Measurements from ENCODE around the gene IFNA14. TPM values are rescaled to one million over a fixed set of nuclear protein-coding genes. Genes with fewer than 3 reads are reported as not detected.
"Not testable (repeated sequence)": the region's sequence is repeated elsewhere in the genome, so short reads cannot be mapped to it uniquely, and the experiment has no call there.

Gene IFNA14
- total RNA-seq, 2 donors from 2014 or later: not detected

DNA sequence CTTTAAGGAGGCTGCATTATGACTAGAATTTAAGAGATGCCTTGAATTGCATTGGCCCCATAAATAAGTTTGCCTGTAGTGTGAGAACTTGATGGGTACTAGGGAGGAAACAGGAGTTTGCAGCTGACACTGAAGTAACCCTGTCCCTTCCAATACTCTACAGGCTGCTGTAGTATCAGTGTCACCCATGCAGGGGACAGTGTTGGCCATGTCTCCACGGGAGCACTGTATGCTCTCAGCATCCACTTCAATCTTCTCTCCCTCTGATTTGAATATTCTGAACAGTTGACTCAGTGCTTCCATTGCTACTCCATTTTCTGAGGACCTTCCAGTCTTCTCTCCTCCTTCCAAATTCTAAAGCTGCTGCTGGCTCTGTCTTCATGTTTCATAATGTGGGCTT lies 11.4 kb upstream of the IFNA14 start:
- Mint-ChIP-seq H3K4me1 (peaks cover 7% of the 10 kb centered on the region), H3K4me3 (no peak overlapping the region), H3K27me3 (peaks cover 41% of the 10 kb centered on the region), H3K36me3 (ENCODE audit: low read depth) (no peaks in the 10 kb centered on the region), H3K27ac (no peak overlapping the region)
- DNase-seq: no peak
- no peak for ATAC-seq
- no peaks in the 10 kb centered on the region for H3K9me3 ChIP-seq (ENCODE audit: control insufficient read depth, low read length, poor library complexity, severe bottlenecking)

DNA sequence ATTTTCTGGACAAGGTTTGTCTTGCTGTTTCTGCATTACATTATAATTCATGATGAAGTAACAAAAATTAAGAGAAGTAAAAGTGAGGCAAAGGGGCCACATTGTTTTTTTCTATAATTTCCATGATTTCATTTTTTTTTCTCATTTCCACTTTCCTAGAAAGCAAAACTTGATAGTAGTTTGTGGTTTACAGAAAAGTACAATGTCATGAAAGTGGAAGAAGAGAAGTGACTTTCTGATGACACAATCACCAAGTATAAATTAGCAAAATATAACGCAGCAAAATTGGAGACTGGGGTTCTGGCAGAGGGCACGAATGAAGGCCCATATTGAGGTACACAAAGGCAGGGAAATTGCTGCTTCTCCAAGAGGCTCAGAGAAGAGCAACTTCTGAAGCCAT lies 5.0 kb upstream of the IFNA14 start:
- Mint-ChIP-seq H3K27ac (no peak overlapping the region), H3K4me3 (no peak overlapping the region), H3K27me3 (peaks cover 39% of the 10 kb centered on the region), H3K36me3 (ENCODE audit: low read depth) (no peaks in the 10 kb centered on the region), H3K4me1 (no peaks in the 10 kb centered on the region)
- ATAC-seq (no peak), DNase-seq (no peak)
- H3K9me3 ChIP-seq (ENCODE audit: control insufficient read depth, low read length, poor library complexity, severe bottlenecking): no peaks in the 10 kb centered on the region

DNA sequence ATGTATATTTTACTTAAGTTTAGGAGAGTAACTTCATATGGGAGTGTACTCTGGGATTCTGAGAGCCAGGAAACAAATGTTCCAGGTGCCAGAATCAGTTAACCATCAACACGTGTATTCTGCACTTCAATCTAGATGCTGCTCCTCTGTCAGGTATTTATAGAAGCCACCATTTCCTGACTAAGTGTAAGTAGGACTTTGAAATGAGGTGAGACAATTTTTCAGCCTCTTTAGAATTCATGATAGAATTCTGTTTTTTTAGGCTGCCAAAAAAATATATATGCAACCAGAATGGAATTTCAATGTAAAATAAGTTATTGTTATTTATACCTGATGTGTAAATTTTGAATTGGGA lies 3.5 kb downstream of the IFNA14 start:
- not testable (repeated sequence) for H3K36me3 Mint-ChIP-seq (ENCODE audit: low read depth); H3K9me3 ChIP-seq (ENCODE audit: control insufficient read depth, low read length, poor library complexity, severe bottlenecking); ATAC-seq; DNase-seq
- H3K4me1 Mint-ChIP-seq: peaks cover 11% of the 10 kb centered on the region
- H3K27me3 Mint-ChIP-seq: peaks cover 15% of the 10 kb centered on the region
- peak overlapping the region; percentile 49 for H3K4me3 Mint-ChIP-seq
- H3K27ac Mint-ChIP-seq: peak overlapping the region; percentile 84

DNA sequence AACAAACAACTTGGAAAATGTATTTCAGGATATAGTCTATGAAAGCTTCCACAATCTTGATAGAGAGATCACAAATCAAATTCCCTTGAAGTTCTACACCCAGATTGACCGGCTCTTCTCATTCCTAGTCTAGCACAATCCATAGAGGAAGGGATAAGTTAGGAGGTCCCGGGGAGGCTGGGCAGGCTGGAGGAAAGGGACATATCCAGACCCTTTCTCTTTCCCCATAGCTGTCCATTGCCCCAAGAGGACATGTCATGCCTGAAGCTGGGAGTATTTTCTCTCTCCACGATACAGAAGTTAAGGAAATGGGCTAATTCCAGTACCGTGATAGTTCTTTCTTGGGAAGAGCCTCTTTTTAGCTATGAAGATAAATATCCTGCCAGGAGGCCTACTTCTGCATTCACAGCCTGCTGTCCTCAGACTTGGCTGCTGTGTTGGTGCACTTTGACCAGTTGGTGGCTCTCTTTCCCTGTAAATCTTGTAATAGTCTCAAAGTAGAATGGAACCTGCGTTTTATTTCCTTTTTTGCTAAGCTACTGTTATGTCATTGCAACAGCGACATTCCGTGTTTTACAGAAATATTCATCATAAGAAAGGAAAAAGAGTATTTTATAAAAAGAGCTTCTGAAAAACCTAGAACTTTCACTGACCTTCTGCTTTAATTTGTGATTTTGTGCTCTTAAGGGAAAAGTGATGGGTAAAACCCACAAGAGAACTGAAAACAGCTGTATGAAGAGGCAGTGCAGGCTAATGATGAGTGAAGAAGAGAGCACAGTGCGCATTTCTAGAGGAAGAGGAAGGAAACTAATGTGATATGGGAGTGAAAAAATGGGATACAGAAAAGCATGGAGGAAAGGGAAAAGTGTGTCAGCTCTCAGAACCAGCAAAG lies 4.1 kb downstream of the IFNA14 start:
- peaks cover 15% of the 10 kb centered on the region for H3K4me1 Mint-ChIP-seq
- DNase-seq; H3K9me3 ChIP-seq (ENCODE audit: control insufficient read depth, low read length, poor library complexity, severe bottlenecking); H3K36me3 Mint-ChIP-seq (ENCODE audit: low read depth): not testable (repeated sequence)
- H3K27me3 Mint-ChIP-seq: peaks cover 18% of the 10 kb centered on the region
- H3K4me3 Mint-ChIP-seq: peak overlapping the region; percentile 49
- peak overlapping the region; percentile 84 for H3K27ac Mint-ChIP-seq
- ATAC-seq: peak; percentile 73

DNA sequence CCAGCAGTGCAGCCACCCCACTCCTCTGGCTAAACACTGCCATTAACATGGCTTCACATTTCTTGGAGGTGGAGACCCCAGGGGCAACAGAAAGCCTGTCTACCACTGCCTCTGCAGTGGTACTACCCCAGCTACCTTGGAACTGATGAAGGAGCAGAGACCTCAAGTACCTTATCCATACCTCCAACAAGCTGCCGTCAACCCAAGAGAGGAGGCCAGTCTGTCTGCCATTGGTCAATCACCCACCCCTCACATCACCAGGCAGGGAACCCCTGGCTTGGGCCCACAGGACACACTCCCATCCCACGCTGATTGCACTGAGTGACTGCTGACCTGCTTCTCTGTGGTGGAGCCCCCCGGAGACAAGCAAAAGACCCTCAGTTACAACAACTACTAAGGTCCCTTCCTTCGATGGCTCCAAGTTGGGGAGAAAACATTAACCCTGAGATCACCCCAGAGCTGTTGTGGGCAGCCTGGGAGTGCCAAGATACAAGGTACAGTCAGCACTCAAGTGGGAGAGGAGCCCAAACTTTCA lies 5.6 kb downstream of the IFNA14 start:
- no peak for ATAC-seq
- H3K9me3 ChIP-seq (ENCODE audit: control insufficient read depth, low read length, poor library complexity, severe bottlenecking): no peaks in the 10 kb centered on the region
- no peak for DNase-seq
- H3K36me3 Mint-ChIP-seq (ENCODE audit: low read depth): peaks cover 2% of the 10 kb centered on the region
- H3K4me3 Mint-ChIP-seq: no peak overlapping the region
- peaks cover 15% of the 10 kb centered on the region for H3K4me1 Mint-ChIP-seq
- H3K27me3 Mint-ChIP-seq: peaks cover 20% of the 10 kb centered on the region
- H3K27ac Mint-ChIP-seq: no peak overlapping the region

DNA sequence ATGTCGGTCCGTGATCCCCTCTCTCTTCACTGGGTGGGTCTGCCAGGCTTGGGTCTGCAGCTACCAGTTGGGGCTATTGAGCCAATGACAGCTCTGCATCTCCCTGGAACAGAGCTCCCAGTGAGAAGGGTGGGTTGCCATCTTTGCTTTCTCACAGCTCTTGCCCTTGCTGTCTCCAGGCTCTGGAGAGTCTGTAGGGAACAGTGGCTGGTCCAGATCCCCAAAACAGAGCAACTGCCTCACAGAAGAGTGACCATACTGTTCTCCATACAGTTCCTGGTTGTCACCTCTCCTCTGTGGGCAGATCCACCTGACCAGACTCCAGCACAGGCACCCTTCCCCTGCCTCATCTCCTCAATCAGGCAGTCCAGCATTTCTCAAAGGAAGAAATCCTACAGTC lies 6.5 kb downstream of the IFNA14 start:
- ATAC-seq: no peak
- H3K27me3 Mint-ChIP-seq: peaks cover 16% of the 10 kb centered on the region
- no peak overlapping the region for H3K4me3 Mint-ChIP-seq
- peaks cover 15% of the 10 kb centered on the region for H3K4me1 Mint-ChIP-seq
- no peaks in the 10 kb centered on the region for H3K9me3 ChIP-seq (ENCODE audit: control insufficient read depth, low read length, poor library complexity, severe bottlenecking)
- no peak overlapping the region for H3K27ac Mint-ChIP-seq
- peaks cover 2% of the 10 kb centered on the region for H3K36me3 Mint-ChIP-seq (ENCODE audit: low read depth)
- no peak for DNase-seq

DNA sequence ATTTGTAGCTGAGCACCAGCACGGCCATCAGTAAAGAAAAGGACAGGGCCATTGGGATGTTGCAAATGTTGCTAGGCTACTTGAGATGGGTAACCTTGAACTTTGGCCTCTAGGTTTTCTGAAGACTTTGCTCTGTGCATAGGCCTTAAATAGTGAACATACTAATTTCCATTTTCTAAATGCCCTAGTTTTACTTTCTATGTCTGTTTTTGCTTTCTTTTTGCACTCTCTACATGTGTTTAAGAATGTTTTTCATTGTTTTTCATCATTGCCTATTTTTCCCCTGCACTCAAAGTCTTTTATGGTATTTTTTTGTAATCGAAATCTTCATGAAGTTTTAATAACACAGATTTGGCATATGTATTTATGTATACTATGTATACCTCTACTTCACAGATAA lies 11.7 kb downstream of the IFNA14 start, which contains the start of gene IFNA17:
IFNA17 (minus strand) TSS at position 101 of the 400 bp plus-strand sequence; CDS start at position 52, 49 bp downstream.
- DNase-seq (no peak), ATAC-seq (no peak)
- Mint-ChIP-seq H3K36me3 (ENCODE audit: low read depth) (no peaks in the 10 kb centered on the region), H3K27ac (no peak within 1 kb of the TSS), H3K4me3 (no peak within 1 kb of the TSS), H3K4me1 (peaks cover 3% of the 10 kb centered on the region), H3K27me3 (peaks cover 30% of the 10 kb centered on the region)
- H3K9me3 ChIP-seq (ENCODE audit: control insufficient read depth, low read length, poor library complexity, severe bottlenecking): no peaks in the 10 kb centered on the region

DNA sequence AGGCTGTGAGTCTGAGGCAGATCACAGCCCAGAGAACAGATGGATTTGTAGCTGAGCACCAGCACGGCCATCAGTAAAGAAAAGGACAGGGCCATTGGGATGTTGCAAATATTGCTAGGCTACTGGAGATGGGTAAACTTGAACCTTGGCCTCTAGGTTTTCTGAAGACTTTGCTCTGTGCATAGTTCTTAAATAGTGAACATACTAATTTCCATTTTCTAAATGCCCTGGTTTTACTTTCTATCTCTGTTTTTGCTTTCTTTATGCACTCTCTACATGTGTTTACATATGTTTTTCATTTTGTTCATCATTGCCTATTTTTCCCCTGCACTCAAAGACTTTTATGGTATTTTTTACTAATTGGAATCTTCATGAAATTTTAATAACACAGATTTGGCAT lies 22.6 kb downstream of the IFNA14 start, which contains the start of gene IFNA16:
IFNA16 (minus strand) TSS at position 101 of the 400 bp plus-strand sequence; CDS start at position 95, 6 bp downstream.
- ATAC-seq; H3K36me3 Mint-ChIP-seq (ENCODE audit: low read depth); H3K4me1 Mint-ChIP-seq; DNase-seq; H3K27ac Mint-ChIP-seq; H3K4me3 Mint-ChIP-seq; H3K9me3 ChIP-seq (ENCODE audit: control insufficient read depth, low read length, poor library complexity, severe bottlenecking): not testable (repeated sequence)
- peaks cover 46% of the 10 kb centered on the region for H3K27me3 Mint-ChIP-seq

DNA sequence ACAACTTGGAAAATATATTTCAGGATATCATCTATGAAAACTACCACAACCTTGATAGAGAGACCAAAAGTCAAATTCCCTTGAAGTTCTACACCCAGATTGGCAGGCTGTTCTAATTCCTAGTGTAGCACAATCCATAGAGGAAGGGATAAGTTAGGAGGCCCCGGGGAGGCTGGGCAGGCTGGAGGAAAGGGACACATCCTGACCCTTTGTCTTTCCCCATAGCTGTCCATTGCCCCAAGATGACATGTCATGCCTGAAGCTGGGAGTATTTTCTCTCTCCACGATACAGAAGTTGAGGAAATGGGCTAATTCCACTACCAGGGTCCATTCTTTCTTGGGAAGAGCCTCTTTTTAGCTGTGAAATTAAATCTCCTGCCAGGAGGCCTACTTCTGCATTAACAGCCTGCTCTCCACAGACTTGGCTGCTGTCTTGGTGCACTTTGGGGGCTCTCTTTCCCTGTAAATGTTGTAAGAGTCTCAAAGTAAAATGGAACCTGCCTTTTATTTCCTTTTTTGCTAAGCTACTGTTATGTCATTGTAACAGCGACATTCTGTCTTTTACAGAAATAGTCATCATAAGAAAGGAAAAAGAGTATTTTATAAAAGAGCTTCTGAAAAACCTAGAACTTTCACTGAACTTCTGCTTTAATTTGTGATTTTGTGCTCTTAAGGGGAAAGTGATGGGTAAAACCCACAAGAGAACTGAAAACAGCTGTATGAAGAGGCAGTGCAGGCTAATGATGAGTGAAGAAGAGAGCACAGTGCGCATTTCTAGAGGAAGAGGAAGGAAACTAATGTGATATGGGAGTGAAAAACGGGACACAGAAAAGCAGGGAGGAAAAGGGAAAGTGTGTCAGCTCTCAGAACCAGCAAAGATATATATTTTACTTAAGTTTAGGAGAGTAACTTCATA lies 26.1 kb downstream of the IFNA14 start:
- H3K27ac Mint-ChIP-seq; H3K36me3 Mint-ChIP-seq (ENCODE audit: low read depth); H3K4me3 Mint-ChIP-seq; H3K9me3 ChIP-seq (ENCODE audit: control insufficient read depth, low read length, poor library complexity, severe bottlenecking); H3K4me1 Mint-ChIP-seq; DNase-seq: not testable (repeated sequence)
- ATAC-seq: peak; percentile 42
- H3K27me3 Mint-ChIP-seq: peaks cover 48% of the 10 kb centered on the region

DNA sequence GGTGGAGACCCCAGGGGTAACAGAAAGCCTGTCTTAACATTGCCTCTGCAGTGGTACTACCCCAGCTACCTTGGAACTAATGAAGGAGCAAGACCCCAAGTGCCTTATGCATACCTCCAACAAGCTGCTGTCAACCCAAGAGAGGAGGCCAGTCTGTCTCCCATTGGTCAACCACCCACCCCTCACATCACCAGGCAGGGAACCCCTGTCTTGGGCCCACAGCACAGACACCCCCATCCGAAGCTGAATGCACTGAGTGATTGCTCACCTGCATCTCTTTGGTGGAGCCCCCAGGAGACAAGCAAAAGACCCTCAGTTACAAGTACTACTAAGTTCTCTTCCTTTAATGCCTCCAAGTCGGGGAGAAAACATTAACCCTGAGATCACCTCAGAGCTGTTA lies 27.6 kb downstream of the IFNA14 start:
- peaks cover 43% of the 10 kb centered on the region for H3K27me3 Mint-ChIP-seq
- not testable (repeated sequence) for H3K9me3 ChIP-seq (ENCODE audit: control insufficient read depth, low read length, poor library complexity, severe bottlenecking); DNase-seq; H3K27ac Mint-ChIP-seq; H3K36me3 Mint-ChIP-seq (ENCODE audit: low read depth); H3K4me1 Mint-ChIP-seq; ATAC-seq; H3K4me3 Mint-ChIP-seq

DNA sequence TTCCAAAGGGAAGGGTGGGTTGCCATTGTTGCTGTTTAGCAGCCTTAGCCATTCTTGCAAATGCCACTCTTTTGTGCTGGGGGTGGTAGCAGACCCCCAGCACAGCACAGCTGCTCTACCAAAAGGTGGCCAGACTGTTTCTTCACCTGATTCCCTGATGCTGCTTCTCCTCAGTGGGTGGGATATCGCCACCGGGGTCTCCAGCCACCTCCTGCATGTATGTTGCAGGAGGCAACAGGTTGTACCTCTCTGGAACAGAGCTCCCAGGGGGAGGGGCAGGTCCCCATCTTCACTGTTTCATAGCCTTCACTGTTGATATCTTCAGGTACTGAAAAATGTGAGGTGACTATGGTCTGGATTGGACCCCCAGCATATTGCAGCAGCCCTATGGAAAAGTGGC lies 29.0 kb downstream of the IFNA14 start:
- not testable (repeated sequence) for DNase-seq; H3K4me3 Mint-ChIP-seq; ATAC-seq; H3K36me3 Mint-ChIP-seq (ENCODE audit: low read depth); H3K9me3 ChIP-seq (ENCODE audit: control insufficient read depth, low read length, poor library complexity, severe bottlenecking); H3K27ac Mint-ChIP-seq; H3K4me1 Mint-ChIP-seq
- H3K27me3 Mint-ChIP-seq: peaks cover 34% of the 10 kb centered on the region

DNA sequence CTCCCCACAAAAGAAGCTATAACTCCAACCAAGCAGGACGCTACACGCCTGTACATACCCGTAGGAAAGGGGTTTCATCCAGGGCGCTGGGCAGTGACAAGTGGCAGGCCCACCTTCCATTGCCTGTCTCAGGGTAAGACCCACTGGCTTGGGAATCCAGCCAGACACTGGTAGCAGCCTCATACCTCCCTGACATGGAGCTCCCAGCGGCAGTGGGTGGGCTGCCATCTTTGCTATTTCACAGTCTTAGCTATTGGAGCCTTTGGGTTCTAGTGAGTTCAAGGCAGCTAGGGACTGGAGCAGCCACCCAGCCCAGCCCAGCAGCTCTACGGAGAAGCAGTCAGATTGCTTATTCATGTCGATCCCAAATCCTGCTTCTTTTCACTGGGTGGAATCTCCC lies 29.5 kb downstream of the IFNA14 start:
- H3K27ac Mint-ChIP-seq: no peak overlapping the region
- H3K9me3 ChIP-seq (ENCODE audit: control insufficient read depth, low read length, poor library complexity, severe bottlenecking): no peaks in the 10 kb centered on the region
- peaks cover 29% of the 10 kb centered on the region for H3K27me3 Mint-ChIP-seq
- H3K4me1 Mint-ChIP-seq: peaks cover 3% of the 10 kb centered on the region
- peaks cover 11% of the 10 kb centered on the region for H3K36me3 Mint-ChIP-seq (ENCODE audit: low read depth)
- DNase-seq (no peak), ATAC-seq (no peak)
- H3K4me3 Mint-ChIP-seq: no peak overlapping the region

DNA sequence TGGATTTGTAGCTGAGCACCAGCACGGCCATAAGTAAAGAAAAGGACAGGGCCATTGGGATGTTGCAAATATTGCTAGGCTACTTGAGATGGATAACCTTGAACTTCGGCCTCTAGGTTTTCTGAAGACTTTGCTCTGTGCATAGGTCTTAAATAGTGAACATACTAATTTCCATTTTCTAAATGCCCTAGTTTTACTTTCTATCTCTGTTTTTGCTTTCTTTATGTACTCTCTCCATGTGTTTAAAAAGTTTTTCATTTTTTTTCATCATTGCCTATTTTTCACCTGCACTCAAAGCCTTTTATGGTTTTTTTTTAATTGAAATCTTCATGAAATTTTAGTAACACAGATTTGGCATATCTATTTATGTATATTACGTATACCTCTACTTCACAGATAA lies 32.8 kb downstream of the IFNA14 start, which contains the start of gene IFNA10:
IFNA10 (minus strand) TSS at position 101 of the 400 bp plus-strand sequence; CDS start at position 55, 46 bp downstream.
- not testable (repeated sequence) for H3K9me3 ChIP-seq (ENCODE audit: control insufficient read depth, low read length, poor library complexity, severe bottlenecking); DNase-seq; H3K36me3 Mint-ChIP-seq (ENCODE audit: low read depth); H3K4me1 Mint-ChIP-seq; H3K4me3 Mint-ChIP-seq; H3K27ac Mint-ChIP-seq; ATAC-seq
- H3K27me3 Mint-ChIP-seq: peaks cover 27% of the 10 kb centered on the region

Measured in T-helper 17 cell (primary cell).